GM13976 (cell line): ENCODE results near the gene AFG3L2.
A peak's percentile ranks its signal among the peaks of the same experiment; 100 is the strongest.

ENCODE experiments used
- DNase-seq: peaks from one replicate; pipeline ENCODE4 v3.0.0; 2012; ENCODE audit warnings: low spot score
- CTCF ChIP-seq: IDR thresholded peaks from 2 replicates; pipeline ENCODE4 v1.5.1; 2012; ENCODE audit warnings: borderline replicate concordance, mild to moderate bottlenecking; ENCODE audit not compliant: insufficient read depth; ENCODE audit errors: extremely low read depth, missing control alignments, control extremely low read depth
- in situ Hi-C: fragments of 300-500 bp; cut with MboI; formaldehyde crosslinking; loops from one replicate; pipeline ENCODE4 v1.12.0; 2022; ENCODE audit warnings: low sequenced_read_pairs, mixed read lengths, inconsistent platforms; ENCODE audit not compliant: unreplicated experiment

Gene AFG3L2

GRCh38 chr18:12376754-12377555, at the start of gene AFG3L2:
Gene AFG3L2 (minus strand): TSS chr18:12377227. CDS start chr18:12377082, 145 bp downstream.
- peak; percentile 99 for DNase-seq
- no peak for TF ChIP-seq CTCF
- in situ Hi-C loops = loop anchor here (25.0 kb wide), 1 partner anchor 560 kb away; the partner anchor contains the start of gene SEH1L

GRCh38 chr18:12424252-12424651, 47.2 kb upstream of the AFG3L2 start:
- TF ChIP-seq CTCF = no peak
- in situ Hi-C loops = no loop called here
- no peak for DNase-seq

GRCh38 chr18:12423820-12424219, 46.8 kb upstream of the AFG3L2 start:
- no peak for DNase-seq
- in situ Hi-C loops = no loop called here
- TF ChIP-seq CTCF = no peak

GRCh38 chr18:12423393-12423792, 46.4 kb upstream of the AFG3L2 start:
- no peak for TF ChIP-seq CTCF
- no peak for DNase-seq
- in situ Hi-C loops = no loop called here

GRCh38 chr18:12422936-12423335, 45.9 kb upstream of the AFG3L2 start:
- peak; percentile 8 for TF ChIP-seq CTCF
- DNase-seq = no peak
- in situ Hi-C loops = no loop called here

GRCh38 chr18:12421732-12422131, 44.7 kb upstream of the AFG3L2 start:
- no peak for TF ChIP-seq CTCF
- in situ Hi-C loops = no loop called here
- DNase-seq = no peak
